ENCODE results near the gene FCHSD1. TPM values are rescaled to one million over a fixed set of nuclear protein-coding genes. Genes with fewer than 3 reads are reported as not detected.

The FCHSD1 gene
- total RNA-seq, 1 experiment from 2014 or later = 37.2 TPM

DNA sequence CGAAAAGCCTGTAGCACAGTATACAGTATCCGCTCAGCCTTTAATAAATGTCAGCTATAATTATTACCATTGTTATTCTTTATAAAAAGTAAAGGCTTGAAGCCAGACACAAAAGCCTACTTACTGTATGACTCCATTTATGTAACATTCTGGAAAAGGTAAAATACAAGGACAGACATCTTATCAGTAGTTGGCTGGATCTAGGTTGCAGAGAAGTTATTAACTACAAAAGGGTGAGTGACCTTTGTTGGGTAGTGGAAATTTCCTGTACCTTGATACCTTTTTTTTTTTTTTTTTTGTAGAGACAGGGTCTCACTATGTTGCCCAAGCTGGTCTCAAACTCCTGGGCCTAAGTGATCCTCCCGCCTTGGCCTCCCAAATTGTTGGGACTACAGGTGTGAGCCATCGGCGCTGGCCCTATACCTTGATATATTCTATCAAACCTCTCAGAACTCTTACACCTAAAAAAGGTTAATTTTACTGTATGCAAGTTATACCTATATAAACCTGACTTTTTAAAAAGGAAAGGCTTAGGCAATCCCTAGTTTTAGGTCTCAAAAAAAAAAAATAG, 20.6 kb downstream of the FCHSD1 start:
- H3K4me1 ChIP-seq (ENCODE audit: control insufficient read depth in 1 of 2, insufficient read depth in 2 of 2, low read length in 2 of 2) = peaks cover 4 to 6% of the 10 kb centered on the region in 2 experiments; a peak in 3 of 4 replicates
- BruUV-seq (replicated peaks) = no TSS peak
- no peak overlapping the region for H3K4me2 ChIP-seq (ENCODE audit: low read length)
- ChIA-PET RAD21 (ENCODE audit: low non-redundant PET in 1 of 2, low total read pairs in 2 of 2, uncharacterized antibody in 2 of 2, unreplicated experiment in 2 of 2) (no interaction called here), POLR2A (no interaction called here), CTCF (interaction anchor here (1.3 to 4.2 kb wide), 2 partner anchors 11 to 39 kb away, joined by 5 to 22 read pairs; partner anchors contain the start of gene DIAPH1)
- H3K9me2 ChIP-seq (ENCODE audit: insufficient read depth) = no peaks in the 10 kb centered on the region
- H3K27me3 ChIP-seq (ENCODE audit: insufficient read depth, low read length) = no peaks in the 10 kb centered on the region
- intact Hi-C loops (cut with micrococcal nuclease) = no loop called here
- no peak overlapping the region for H3K4me3 ChIP-seq (replicated peaks in 1 of 2; ENCODE audit: low read depth in 1 of 2, low read length in 2 of 2)
- no peak overlapping the region for H3K9ac ChIP-seq (ENCODE audit: low read length)
- H3K27ac ChIP-seq (ENCODE audit: low read depth, low read length) = no peak overlapping the region; the same call in 1 of the 2 replicates
- H3K79me2 ChIP-seq (ENCODE audit: insufficient read depth, low read length) = peaks cover 58% of the 10 kb centered on the region
- DNase-seq (ENCODE audit: low read depth, low spot score) = no peak
- no peak for ATAC-seq
- H4K20me1 ChIP-seq (ENCODE audit: insufficient read depth) = no peaks in the 10 kb centered on the region
- H3K36me3 ChIP-seq (ENCODE audit: control insufficient read depth in 1 of 2, insufficient read depth in 2 of 2, low read length in 2 of 2) = peaks cover 33 to 42% of the 10 kb centered on the region in 2 experiments
- no peaks in the 10 kb centered on the region for H3K9me3 ChIP-seq (ENCODE audit: control insufficient read depth in 1 of 2, insufficient read depth in 1 of 2, low read depth in 1 of 2, low read length in 2 of 2)
- H2AFZ ChIP-seq (ENCODE audit: low read depth, low read length, poor library complexity, severe bottlenecking) = no peak overlapping the region
- TF ChIP-seq JUND (IDR thresholded peaks at IDR 0.05) = no peak
- TF ChIP-seq ZNF274 (IDR thresholded peaks at IDR 0.05; ENCODE audit: low read depth, low read length) = no peak
- TF ChIP-seq ELF1 (IDR thresholded peaks at IDR 0.05; ENCODE audit: borderline replicate concordance, low read depth) = no peak
- TF ChIP-seq, protein P1, sequence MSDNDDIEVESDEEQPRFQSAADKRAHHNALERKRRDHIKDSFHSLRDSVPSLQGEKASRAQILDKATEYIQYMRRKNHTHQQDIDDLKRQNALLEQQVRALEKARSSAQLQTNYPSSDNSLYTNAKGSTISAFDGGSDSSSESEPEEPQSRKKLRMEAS (IDR thresholded peaks at IDR 0.05) = no peak
- no peak for TF ChIP-seq SP1 (IDR thresholded peaks at IDR 0.05; ENCODE audit: low read depth)
- no peak for TF ChIP-seq TCF7L2 (IDR thresholded peaks at IDR 0.05; ENCODE audit: borderline replicate concordance, extremely low read depth, insufficient read depth, insufficient read length)
- no peak for TF ChIP-seq CEBPB (IDR thresholded peaks at IDR 0.05; ENCODE audit: low read depth)
- TF ChIP-seq YY1 (IDR thresholded peaks at IDR 0.05; ENCODE audit: extremely low read depth, insufficient replicate concordance, low read depth, low read length) = no peak
- TF ChIP-seq REST (IDR thresholded peaks at IDR 0.05; ENCODE audit: low read depth) = no peak
- TF ChIP-seq EZH2 (IDR thresholded peaks at IDR 0.05) = no peak
- TF ChIP-seq CBX3 (IDR thresholded peaks at IDR 0.05; ENCODE audit: low read depth) = no peak
- no peak for TF ChIP-seq ZFX (IDR thresholded peaks at IDR 0.05)
- TF ChIP-seq, protein P2, sequence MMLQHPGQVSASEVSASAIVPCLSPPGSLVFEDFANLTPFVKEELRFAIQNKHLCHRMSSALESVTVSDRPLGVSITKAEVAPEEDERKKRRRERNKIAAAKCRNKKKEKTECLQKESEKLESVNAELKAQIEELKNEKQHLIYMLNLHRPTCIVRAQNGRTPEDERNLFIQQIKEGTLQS (IDR thresholded peaks at IDR 0.05) = no peak
- no peak for TF ChIP-seq RAD21 (IDR thresholded peaks at IDR 0.05; ENCODE audit: low read depth)
- no peak for TF ChIP-seq EGR1 (IDR thresholded peaks at IDR 0.05; ENCODE audit: low read depth)
